ENCODE measurements around the gene ACOT11. TPM values are rescaled to one million over a fixed set of nuclear protein-coding genes. Genes with fewer than 3 reads are reported as not detected.

ACOT11 gene
- total RNA-seq, 2 donors from 2014 or later = 5.6 to 6.0 TPM

GRCh38 chr1:54658164-54658913 lies 110.3 kb downstream of the ACOT11 start:
- H3K27ac Mint-ChIP-seq = no peak overlapping the region
- H3K4me1 Mint-ChIP-seq = no peaks in the 10 kb centered on the region
- no peak overlapping the region for H3K4me3 ChIP-seq (ENCODE audit: low read length)
- no peaks in the 10 kb centered on the region for H3K27me3 ChIP-seq (ENCODE audit: control insufficient read depth, insufficient read depth, low read length, poor library complexity, severe bottlenecking)
- H3K36me3 ChIP-seq (ENCODE audit: control insufficient read depth, insufficient read depth, low read length) = no peaks in the 10 kb centered on the region
- DNase-seq = no peak
- 86 to 92% methylated on average over 2 of the region's 2 CpGs for WGBS, 2 experiments (ENCODE audit: insufficient coverage in 1 of 2, insufficient read length in 1 of 2)
- H3K4me3 Mint-ChIP-seq = no peak overlapping the region
- H3K27ac ChIP-seq (ENCODE audit: low read depth, low read length) = no peak overlapping the region
- H3K9ac ChIP-seq (ENCODE audit: extremely low read depth, low read length, poor library complexity, severe bottlenecking) = no peak overlapping the region
- H3K9me3 ChIP-seq (ENCODE audit: control insufficient read depth, low read length) = peaks cover 9% of the 10 kb centered on the region
- no peak for TF ChIP-seq CTCF (conservative IDR thresholded peaks at IDR 0.05)
- H3K36me3 Mint-ChIP-seq (ENCODE audit: low read depth) = no peaks in the 10 kb centered on the region
- peaks cover 16% of the 10 kb centered on the region for H3K9me3 Mint-ChIP-seq
- H3K27me3 Mint-ChIP-seq (ENCODE audit: insufficient read depth) = no peaks in the 10 kb centered on the region
- H3K4me1 ChIP-seq (ENCODE audit: control insufficient read depth, insufficient read depth, low read length) = no peaks in the 10 kb centered on the region

Other genes with a start within 250 kb of the ACOT11 start
- 100 to 1,000 TPM; 342 TPM for gene SSBP3, start 141.8 kb upstream of the ACOT11 start, total RNA-seq
- gene FAM151A, start 75.3 kb downstream of the ACOT11 start, total RNA-seq = not detected
- 1 to 10 TPM in 1 of 2 donors, under 1 TPM in 1; 0.46 to 1.4 TPM for gene MROH7, start 93.6 kb downstream of the ACOT11 start, total RNA-seq
- 10 to 100 TPM; 23.1 to 28.3 TPM for gene TTC4, start 167.6 kb downstream of the ACOT11 start, total RNA-seq
- gene PARS2, start 216.3 kb downstream of the ACOT11 start, total RNA-seq = 1 to 10 TPM; 8.9 to 9.1 TPM

All from endodermal cell (in vitro differentiated cells).